H9 (cell line): ENCODE results near the gene ZBTB20. TPM values are rescaled to one million over a fixed set of nuclear protein-coding genes. Genes with fewer than 3 reads are reported as not detected.

Experiments used
- DNase-seq: peaks from one replicate; pipeline ENCODE4 v3.0.0-alpha.2; 2017
- H2AFZ ChIP-seq: one replicate; pipeline ENCODE4 v1.6.1; 2013; ENCODE audit warnings: mild to moderate bottlenecking, low read length, control low read depth, moderate library complexity
- H2AK5ac ChIP-seq: 2 replicates; pipeline ENCODE4 v1.6.1; 2013; ENCODE audit warnings: low read length, control low read depth, mixed read lengths; ENCODE audit not compliant: insufficient read length
- H2BK120ac ChIP-seq: one replicate; pipeline ENCODE4 v1.6.1; 2013; ENCODE audit warnings: low read depth, mild to moderate bottlenecking, low read length, control low read depth, inconsistent platforms; ENCODE audit not compliant: poor library complexity, severe bottlenecking
- H2BK12ac ChIP-seq: 2 replicates; pipeline ENCODE4 v1.6.1; 2013; ENCODE audit warnings: low read length, control low read depth, mixed read lengths, low read depth; ENCODE audit not compliant: insufficient read length
- H2BK15ac ChIP-seq: 2 replicates; pipeline ENCODE4 v1.6.1; 2013; ENCODE audit warnings: low read depth, low read length, control low read depth
- H2BK20ac ChIP-seq: one replicate; pipeline ENCODE4 v1.6.1; 2013; ENCODE audit warnings: low read depth, mild to moderate bottlenecking, low read length, control low read depth, inconsistent platforms; ENCODE audit not compliant: poor library complexity, severe bottlenecking
- H2BK5ac ChIP-seq: 2 replicates; pipeline ENCODE4 v1.6.1; 2013; ENCODE audit warnings: low read length, control low read depth, mixed read lengths; ENCODE audit not compliant: insufficient read length
- H3K14ac ChIP-seq: 2 replicates; pipeline ENCODE4 v1.6.1; 2013; ENCODE audit warnings: low read length, control low read depth; ENCODE audit not compliant: insufficient read depth
- H3K18ac ChIP-seq: 2 replicates; pipeline ENCODE4 v1.6.1; 2013; ENCODE audit warnings: low read depth, mild to moderate bottlenecking, mixed read lengths, low read length, control low read depth; ENCODE audit not compliant: insufficient read length
- H3K23ac ChIP-seq: 2 replicates; pipeline ENCODE4 v1.6.1; 2013; ENCODE audit warnings: low read length, control low read depth, mixed read lengths, low read depth; ENCODE audit not compliant: insufficient read length
- H3K23me2 ChIP-seq: 2 replicates; pipeline ENCODE4 v1.6.1; 2013; ENCODE audit warnings: low read depth, mild to moderate bottlenecking, mixed read lengths, low read length, control low read depth; ENCODE audit not compliant: insufficient read length, poor library complexity, severe bottlenecking
- H3K27ac ChIP-seq: 2 replicates; pipeline ENCODE4 v1.5.1; 2013; ENCODE audit warnings: low read length, control low read depth, mixed read lengths, low read depth; ENCODE audit not compliant: insufficient read length
- H3K27me3 ChIP-seq: 2 replicates; pipeline ENCODE4 v1.6.1; 2013; ENCODE audit warnings: low read length, control low read depth, inconsistent platforms; ENCODE audit not compliant: insufficient read depth
- H3K4ac ChIP-seq: 2 replicates; pipeline ENCODE4 v1.6.1; 2013; ENCODE audit warnings: low read depth, mild to moderate bottlenecking, control low read depth, inconsistent platforms, low read length, moderate library complexity
- H3K4me1 ChIP-seq: 2 replicates; pipeline ENCODE4 v1.6.1; 2013; ENCODE audit warnings: low read length, control low read depth, inconsistent platforms; ENCODE audit not compliant: insufficient read depth
- H3K4me2 ChIP-seq: 2 replicates; pipeline ENCODE4 v1.6.1; 2013; ENCODE audit warnings: low read length, control low read depth, mixed read lengths; ENCODE audit not compliant: insufficient read length, insufficient read depth
- H3K56ac ChIP-seq: 2 replicates; pipeline ENCODE4 v1.6.1; 2013; ENCODE audit warnings: low read depth, mild to moderate bottlenecking, mixed read lengths, low read length, control low read depth; ENCODE audit not compliant: insufficient read length
- H3K79me1 ChIP-seq: 2 replicates; pipeline ENCODE4 v1.6.1; 2013; ENCODE audit warnings: low read depth, mild to moderate bottlenecking, moderate library complexity, low read length, control low read depth, inconsistent platforms; ENCODE audit not compliant: insufficient read depth, poor library complexity, severe bottlenecking
- H3K79me2 ChIP-seq: 2 replicates; pipeline ENCODE4 v1.6.1; 2013; ENCODE audit warnings: low read length, control low read depth, inconsistent platforms; ENCODE audit not compliant: insufficient read depth
- H3K9ac ChIP-seq: 2 replicates; pipeline ENCODE4 v1.6.1; 2013; ENCODE audit warnings: low read length, control low read depth, mixed read lengths; ENCODE audit not compliant: insufficient read length; ENCODE audit errors: extremely low read depth
- H3K9me3 ChIP-seq: one replicate; pipeline ENCODE4 v1.6.1; 2013; ENCODE audit warnings: low read depth, low read length, inconsistent platforms; ENCODE audit not compliant: control insufficient read depth
- H3T11ph ChIP-seq: one replicate; pipeline ENCODE4 v1.6.1; 2013; ENCODE audit warnings: mild to moderate bottlenecking, low read length, control low read depth, inconsistent platforms
- H4K20me1 ChIP-seq: one replicate; pipeline ENCODE4 v1.6.1; 2013; ENCODE audit not compliant: control insufficient read depth, insufficient read length, insufficient read depth
- H4K5ac ChIP-seq: 2 replicates; pipeline ENCODE4 v1.6.1; 2013; ENCODE audit warnings: low read depth, mild to moderate bottlenecking, mixed read lengths, low read length, control low read depth; ENCODE audit not compliant: insufficient read length
- H4K8ac ChIP-seq: replicated peaks from 2 replicates; pipeline ENCODE4 v1.6.1; 2013; ENCODE audit warnings: low read length, control low read depth, mixed read lengths, low read depth; ENCODE audit not compliant: insufficient read length
- H4K91ac ChIP-seq: 2 replicates; pipeline ENCODE4 v1.6.1; 2013; ENCODE audit warnings: low read depth, mild to moderate bottlenecking, moderate library complexity, mixed read lengths, low read length, control low read depth; ENCODE audit not compliant: insufficient read length
- H3K27ac Mint-ChIP-seq, 3 experiments: 2 replicates in 2 of 3; 3 replicates in 1 of 3; pipeline ENCODE4 v1.8.0; 2020 to 2021; ENCODE audit warnings: mixed read lengths in 3 of 3, mild to moderate bottlenecking in 1 of 3, moderate library complexity in 1 of 3
- H3K27me3 Mint-ChIP-seq: 2 replicates; pipeline ENCODE4 v1.8.0; 2021; ENCODE audit warnings: low read depth, mild to moderate bottlenecking, moderate library complexity, mixed read lengths
- H3K36me3 Mint-ChIP-seq, 3 experiments: 2 replicates in 2 of 3; 3 replicates in 1 of 3; pipeline ENCODE4 v1.8.0; 2020 to 2021; ENCODE audit warnings: low read depth in 3 of 3, mixed read lengths in 3 of 3; ENCODE audit not compliant: insufficient read depth in 1 of 3
- H3K4me1 Mint-ChIP-seq, 2 experiments: 2 replicates each; pipeline ENCODE4 v1.8.0; 2020; ENCODE audit warnings: mixed read lengths in 2 of 2
- H3K4me3 Mint-ChIP-seq, 2 experiments: 2 replicates in 1 of 2; 3 replicates in 1 of 2; pipeline ENCODE4 v1.8.0; 2020 to 2021; ENCODE audit warnings: mild to moderate bottlenecking in 2 of 2, mixed read lengths in 2 of 2, moderate library complexity in 1 of 2
- H3K9me3 Mint-ChIP-seq, 2 experiments: 2 replicates in 1 of 2; 3 replicates in 1 of 2; pipeline ENCODE4 v1.8.0; 2020; ENCODE audit warnings: mild to moderate bottlenecking in 2 of 2, mixed read lengths in 2 of 2, moderate library complexity in 1 of 2
- CTCF ChIP-seq: fragments of 200-600 bp; sonication (generic); conservative IDR thresholded peaks from 3 replicates; pipeline ENCODE4 v1.8.0; 2021; ENCODE audit warnings: antibody characterized with exemption, mild to moderate bottlenecking
- WGBS: extraction: QIAGEN DNeasy Blood & Tissue Kit; methylation state at CpG from one replicate; pipeline ENCODE4 v1.1.7; 2013; ENCODE audit warnings: missing lambda C conversion rate, low lambda C conversion rate, mixed read lengths; ENCODE audit not compliant: insufficient read length; ENCODE audit errors: extremely low coverage; 5-methylcytosine and 5-hydroxymethylcytosine counted together
- total RNA-seq: library from RNA; stranded (reverse); gene quantifications from 2 replicates; pipeline ENCODE4 v1.2.1, GENCODE V29; 2021

The ZBTB20 gene
- total RNA-seq, 1 experiment from 2014 or later: 0.70 TPM

GRCh38 chr3:115022835-115023398, 124.2 kb downstream of the ZBTB20 start:
- Histone ChIP-seq H3K23me2 (no peaks in the 10 kb centered on the region), H2BK12ac (no peak overlapping the region), H3K27ac (no peak overlapping the region), H2BK120ac (no peak overlapping the region), H4K5ac (no peak overlapping the region), H3K9me3 (no peaks in the 10 kb centered on the region), H3K4ac (no peak overlapping the region), H3K9ac (no peak overlapping the region), H2BK15ac (no peak overlapping the region), H3K27me3 (no peaks in the 10 kb centered on the region), H3K23ac (no peak overlapping the region), H3K14ac (no peak overlapping the region), H3K79me1 (no peaks in the 10 kb centered on the region), H4K20me1 (no peaks in the 10 kb centered on the region), H3K18ac (no peak overlapping the region), H3T11ph (no peak overlapping the region), H2AFZ (no peak overlapping the region), H2BK20ac (no peak overlapping the region), H3K79me2 (no peaks in the 10 kb centered on the region), H2BK5ac (no peak overlapping the region), H3K4me2 (no peak overlapping the region), H4K91ac (no peak overlapping the region), H3K56ac (no peak overlapping the region), H4K8ac (no peak overlapping the region), H3K4me1 (no peaks in the 10 kb centered on the region), H2AK5ac (no peak overlapping the region)
- DNase-seq: no peak
- Mint-ChIP-seq H3K27ac (no peak overlapping the region), H3K27me3 (no peaks in the 10 kb centered on the region), H3K9me3 (no peaks in the 10 kb centered on the region), H3K4me1 (no peaks in the 10 kb centered on the region), H3K4me3 (no peak overlapping the region), H3K36me3 (no peaks in the 10 kb centered on the region)
- no peak for TF ChIP-seq CTCF
- WGBS: no CpG with 5 or more reads among the region's 1 CpG
